Esophagus squamous epithelium (tissue), 4 donors: Measurements from ENCODE around the gene DNM3.

ENCODE experiments used
- CTCF ChIP-seq, 6 experiments: fragments of 450-650 bp in 4 of 6; fragments of 200-600 bp in 2 of 6; sonication (generic) in 2 of 6; IDR thresholded peaks; one replicate each; pipeline ENCODE4 v1.5.1; 2016 to 2019; ENCODE audit warnings: antibody characterized with exemption in 6 of 6, mild to moderate bottlenecking in 4 of 6, moderate library complexity in 4 of 6
- POLR2A ChIP-seq, 4 donors: fragments of 450-650 bp; IDR thresholded peaks; one replicate each; pipeline ENCODE4 v1.6.1; 2017; ENCODE audit warnings: antibody characterized with exemption in 4 of 4, mild to moderate bottlenecking in 4 of 4, moderate library complexity in 3 of 4

GRCh38 chr1:172120381-172120780 is 279.1 kb downstream of the DNM3 start:
- no peak for TF ChIP-seq CTCF (IDR thresholded peaks at IDR 0.05)
- no peak for TF ChIP-seq POLR2A (IDR thresholded peaks at IDR 0.05)
